Osteocyte (in vitro differentiated cells): Measurements from ENCODE around the gene ACOT12. TPM values are rescaled to one million over a fixed set of nuclear protein-coding genes. Genes with fewer than 3 reads are reported as not detected.

Experiments used
- DNase-seq: peaks from one replicate; pipeline ENCODE4 v3.0.0; 2021; ENCODE audit warnings: mixed read lengths; ENCODE audit not compliant: unreplicated experiment; ENCODE audit errors: extremely low spot score
- H3K27ac Mint-ChIP-seq: one replicate; pipeline ENCODE4 v1.8.0; 2021; ENCODE audit warnings: mild to moderate bottlenecking, mixed read lengths; ENCODE audit not compliant: unreplicated experiment
- H3K27me3 Mint-ChIP-seq: one replicate; pipeline ENCODE4 v1.8.0; 2021; ENCODE audit warnings: mixed read lengths; ENCODE audit not compliant: unreplicated experiment
- H3K36me3 Mint-ChIP-seq: one replicate; pipeline ENCODE4 v1.8.0; 2021; ENCODE audit warnings: mixed read lengths; ENCODE audit not compliant: unreplicated experiment
- H3K4me1 Mint-ChIP-seq: one replicate; pipeline ENCODE4 v1.8.0; 2021; ENCODE audit warnings: mixed read lengths; ENCODE audit not compliant: unreplicated experiment
- H3K4me3 Mint-ChIP-seq: one replicate; pipeline ENCODE4 v1.8.0; 2021; ENCODE audit warnings: mild to moderate bottlenecking, moderate library complexity, mixed read lengths; ENCODE audit not compliant: unreplicated experiment
- H3K9me3 Mint-ChIP-seq: one replicate; pipeline ENCODE4 v1.8.0; 2021; ENCODE audit warnings: mixed read lengths; ENCODE audit not compliant: unreplicated experiment
- long read RNA-seq: library from polyadenylated mRNA; unstranded; transcript quantifications from one replicate; pipeline ENCODE4 v2.0.0, GENCODE V29; 2021
- total RNA-seq: library from RNA; stranded (reverse); gene quantifications from 2 replicates; pipeline ENCODE4 v1.2.1, GENCODE V29; 2021
- TF ChIP-seq, protein P1 (sequence below): fragments of 200-600 bp; sonication (generic); IDR thresholded peaks from 2 replicates; pipeline ENCODE4 v1.5.0; 2021; ENCODE audit warnings: antibody characterized with exemption, mild to moderate bottlenecking, moderate library complexity

ACOT12 gene
- total RNA-seq: not detected in 2 replicates
- long read RNA-seq, partial matches to known transcripts: 0 of 1 reads
- long read RNA-seq, other reads (novel, unspliced or antisense): 1 of 1 reads

DNA sequence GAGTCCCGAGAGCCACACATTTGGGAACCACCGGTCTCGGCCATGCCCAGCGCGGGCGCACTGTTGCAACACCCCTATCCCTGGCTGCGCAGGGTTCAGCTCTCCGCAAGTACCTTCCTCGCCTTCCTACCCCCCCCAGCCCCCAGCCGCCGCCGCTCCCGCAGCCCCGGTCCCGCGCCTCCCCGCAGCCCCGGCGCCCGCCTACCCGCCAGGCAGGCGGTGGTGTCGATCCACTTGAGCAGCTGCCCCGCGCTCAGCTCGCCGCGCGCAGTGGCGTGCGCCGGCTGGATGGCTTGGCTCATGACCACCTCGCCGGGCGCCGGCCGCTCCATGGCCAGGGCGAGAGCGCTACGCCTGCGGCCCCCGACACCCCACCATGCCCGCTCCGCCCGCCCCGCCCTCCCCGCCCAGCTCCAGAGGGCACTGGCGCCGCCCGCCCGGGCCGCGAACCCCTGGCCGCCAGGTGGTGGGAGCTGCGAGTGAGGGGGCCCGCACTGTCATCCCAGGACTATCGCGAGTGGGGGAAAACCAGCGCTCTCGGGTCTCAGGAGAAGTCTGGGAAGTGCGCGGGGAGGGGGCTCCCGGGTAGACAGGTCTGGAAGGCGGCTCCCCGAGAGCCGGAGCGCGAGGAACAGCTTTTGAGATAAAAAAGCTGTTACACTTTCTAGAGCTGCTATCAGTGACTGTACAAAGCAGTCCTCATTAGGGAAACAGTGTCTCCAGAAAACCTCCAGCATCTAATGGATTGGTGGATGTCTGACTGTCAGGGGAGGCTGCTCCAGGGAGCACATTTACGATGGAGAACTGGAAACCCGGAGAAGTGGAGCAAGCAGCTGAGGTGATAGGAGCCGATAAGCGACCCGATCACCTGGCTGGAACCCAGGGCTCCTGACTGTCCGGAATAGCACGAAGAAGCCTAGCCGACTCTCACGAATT is at the start of gene ACOT12:
ACOT12 (minus strand) TSS at position 352 of the 936 bp plus-strand sequence; CDS start at position 332, 20 bp downstream.
- DNase-seq: no peak
- H3K27me3 Mint-ChIP-seq: no peaks in the 10 kb centered on the region
- peak within 1 kb of the TSS; percentile 68 for H3K4me3 Mint-ChIP-seq
- no peaks in the 10 kb centered on the region for H3K36me3 Mint-ChIP-seq
- H3K4me1 Mint-ChIP-seq: peaks cover 14% of the 10 kb centered on the region
- H3K27ac Mint-ChIP-seq: no peak within 1 kb of the TSS
- no peaks in the 10 kb centered on the region for H3K9me3 Mint-ChIP-seq
- TF ChIP-seq, protein P1, sequence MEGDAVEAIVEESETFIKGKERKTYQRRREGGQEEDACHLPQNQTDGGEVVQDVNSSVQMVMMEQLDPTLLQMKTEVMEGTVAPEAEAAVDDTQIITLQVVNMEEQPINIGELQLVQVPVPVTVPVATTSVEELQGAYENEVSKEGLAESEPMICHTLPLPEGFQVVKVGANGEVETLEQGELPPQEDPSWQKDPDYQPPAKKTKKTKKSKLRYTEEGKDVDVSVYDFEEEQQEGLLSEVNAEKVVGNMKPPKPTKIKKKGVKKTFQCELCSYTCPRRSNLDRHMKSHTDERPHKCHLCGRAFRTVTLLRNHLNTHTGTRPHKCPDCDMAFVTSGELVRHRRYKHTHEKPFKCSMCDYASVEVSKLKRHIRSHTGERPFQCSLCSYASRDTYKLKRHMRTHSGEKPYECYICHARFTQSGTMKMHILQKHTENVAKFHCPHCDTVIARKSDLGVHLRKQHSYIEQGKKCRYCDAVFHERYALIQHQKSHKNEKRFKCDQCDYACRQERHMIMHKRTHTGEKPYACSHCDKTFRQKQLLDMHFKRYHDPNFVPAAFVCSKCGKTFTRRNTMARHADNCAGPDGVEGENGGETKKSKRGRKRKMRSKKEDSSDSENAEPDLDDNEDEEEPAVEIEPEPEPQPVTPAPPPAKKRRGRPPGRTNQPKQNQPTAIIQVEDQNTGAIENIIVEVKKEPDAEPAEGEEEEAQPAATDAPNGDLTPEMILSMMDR: no peak

DNA sequence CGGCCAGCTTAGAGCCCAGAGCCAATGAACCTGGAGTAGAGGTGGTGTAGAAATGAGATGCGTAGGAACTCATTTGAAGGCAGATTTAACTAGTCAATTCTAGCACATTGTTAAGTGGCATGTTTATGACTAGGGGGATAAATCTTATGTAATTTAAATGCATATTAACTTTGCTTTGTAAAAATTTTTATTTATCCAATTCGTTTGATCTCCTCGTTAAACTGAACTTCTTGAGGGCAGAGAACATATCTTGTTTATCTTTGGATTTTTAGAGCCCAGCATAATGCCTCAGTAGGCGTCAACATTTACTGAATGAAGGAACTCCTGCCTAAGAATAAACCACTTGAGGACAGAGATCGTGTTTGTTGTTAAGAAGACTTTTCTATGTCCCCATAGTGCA is 41.1 kb upstream of the ACOT12 start:
- H3K36me3 Mint-ChIP-seq: no peaks in the 10 kb centered on the region
- H3K27ac Mint-ChIP-seq: no peak overlapping the region
- no peaks in the 10 kb centered on the region for H3K27me3 Mint-ChIP-seq
- DNase-seq: no peak
- TF ChIP-seq, protein P1: no peak
- H3K9me3 Mint-ChIP-seq: no peaks in the 10 kb centered on the region
- H3K4me3 Mint-ChIP-seq: no peak overlapping the region
- no peaks in the 10 kb centered on the region for H3K4me1 Mint-ChIP-seq

DNA sequence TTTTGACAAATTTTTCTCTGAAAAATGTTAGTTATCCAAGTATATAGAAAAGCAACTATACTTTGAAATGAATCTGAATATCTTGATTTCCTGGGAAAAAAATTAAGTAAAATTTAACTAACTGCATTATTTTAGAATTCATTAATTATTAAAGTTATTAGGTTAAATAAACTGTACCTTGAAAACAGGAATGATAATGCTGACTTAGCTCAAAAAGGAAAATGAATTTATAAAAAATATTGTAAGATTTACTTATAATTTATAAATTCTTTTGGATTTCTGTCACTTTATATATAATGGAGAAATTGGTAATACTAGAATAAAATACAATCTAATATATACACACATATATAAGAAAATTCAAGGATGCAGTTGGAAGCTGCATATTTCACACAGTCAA is 36.1 kb upstream of the ACOT12 start:
- H3K9me3 Mint-ChIP-seq: no peaks in the 10 kb centered on the region
- no peak overlapping the region for H3K4me3 Mint-ChIP-seq
- peaks cover 8% of the 10 kb centered on the region for H3K36me3 Mint-ChIP-seq
- TF ChIP-seq, protein P1: no peak
- no peak overlapping the region for H3K27ac Mint-ChIP-seq
- DNase-seq: no peak
- no peaks in the 10 kb centered on the region for H3K27me3 Mint-ChIP-seq
- H3K4me1 Mint-ChIP-seq: peaks cover 42% of the 10 kb centered on the region

DNA sequence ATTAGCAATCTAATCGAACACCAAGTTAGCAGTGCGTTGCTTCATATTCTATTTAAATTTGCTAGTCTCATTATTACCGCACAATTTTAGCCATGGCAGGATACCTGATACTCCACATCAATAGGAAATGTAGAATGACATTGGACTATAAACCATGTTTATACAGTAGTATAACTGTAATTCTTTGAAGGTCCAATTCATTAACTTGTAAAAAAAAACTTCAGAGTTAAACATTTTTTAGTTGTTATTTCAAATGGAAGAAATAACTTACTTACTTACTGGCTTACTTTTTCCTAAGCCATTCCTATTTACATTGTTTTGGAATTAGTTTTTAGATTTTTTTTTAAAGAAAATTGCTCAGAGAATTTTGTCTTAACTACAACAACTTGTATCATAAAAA is 35.4 kb upstream of the ACOT12 start:
- Mint-ChIP-seq H3K9me3 (no peaks in the 10 kb centered on the region), H3K27ac (peak overlapping the region; percentile 77), H3K4me3 (no peak overlapping the region), H3K36me3 (peaks cover 8% of the 10 kb centered on the region), H3K27me3 (no peaks in the 10 kb centered on the region), H3K4me1 (peaks cover 42% of the 10 kb centered on the region)
- no peak for DNase-seq
- TF ChIP-seq, protein P1: no peak

DNA sequence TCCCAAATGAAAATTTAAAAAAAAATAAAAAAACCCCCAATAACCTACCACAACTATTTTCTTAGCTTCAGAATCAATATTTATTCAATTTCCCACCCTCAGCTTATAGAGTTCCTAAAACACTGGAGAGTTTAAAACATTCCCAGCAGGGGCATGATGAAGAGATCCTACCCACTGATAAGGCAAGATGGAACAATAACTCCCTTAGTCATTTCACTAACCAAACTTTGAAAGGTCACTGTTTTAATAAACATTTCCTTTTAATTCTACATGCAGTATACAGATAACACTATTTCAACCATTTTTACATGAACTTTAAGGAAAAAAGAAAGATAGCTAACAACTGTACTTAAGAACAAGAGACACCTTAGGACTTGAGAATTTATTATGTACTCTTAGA is 34.9 kb upstream of the ACOT12 start:
- H3K27ac Mint-ChIP-seq: peak overlapping the region; percentile 77

More for the DNA sequence above, 34.9 kb upstream of the ACOT12 start:
- TF ChIP-seq, protein P1: no peak
- peaks cover 42% of the 10 kb centered on the region for H3K4me1 Mint-ChIP-seq
- H3K4me3 Mint-ChIP-seq: no peak overlapping the region
- peaks cover 8% of the 10 kb centered on the region for H3K36me3 Mint-ChIP-seq
- no peak for DNase-seq
- no peaks in the 10 kb centered on the region for H3K9me3 Mint-ChIP-seq
- no peaks in the 10 kb centered on the region for H3K27me3 Mint-ChIP-seq
